ENCODE measurements around the gene DIO1.

DIO1 gene

DNA sequence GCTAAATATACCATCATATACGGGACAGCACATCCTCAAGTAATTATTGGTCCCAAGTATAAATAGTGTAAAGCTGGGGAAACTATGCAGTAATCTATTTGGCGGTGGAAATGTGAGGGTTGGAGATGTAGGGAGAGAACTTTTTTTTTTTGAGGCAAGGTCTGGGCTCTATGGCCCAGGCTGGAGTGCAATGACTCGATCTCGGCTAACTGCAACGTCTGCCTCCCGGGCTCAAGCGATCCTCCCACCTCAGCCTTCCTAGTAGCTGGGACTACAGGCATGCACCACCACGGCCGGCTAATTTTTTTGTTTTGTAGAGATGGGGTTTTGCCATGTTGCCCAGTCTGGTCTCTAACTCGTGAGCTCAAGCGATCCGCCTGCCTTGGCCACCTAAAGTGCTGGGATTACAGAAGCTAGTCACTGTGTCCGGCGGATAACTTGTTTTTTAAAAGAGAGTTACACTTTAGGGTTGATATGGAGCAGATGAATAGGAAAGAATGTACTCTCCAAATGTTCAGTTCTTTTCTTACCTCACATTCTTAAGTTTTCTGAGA is 49.6 kb downstream of the DIO1 start:
- Mint-ChIP-seq H3K4me1 (ENCODE audit: low read depth) (peaks cover 45% of the 10 kb centered on the region), H3K27me3 (ENCODE audit: low read depth) (no peaks in the 10 kb centered on the region), H3K9me3 (no peaks in the 10 kb centered on the region), H3K4me3 (peak overlapping the region; percentile 80), H3K27ac (peak overlapping the region; percentile 73), H3K36me3 (ENCODE audit: low read depth) (peaks cover 34% of the 10 kb centered on the region)

DNA sequence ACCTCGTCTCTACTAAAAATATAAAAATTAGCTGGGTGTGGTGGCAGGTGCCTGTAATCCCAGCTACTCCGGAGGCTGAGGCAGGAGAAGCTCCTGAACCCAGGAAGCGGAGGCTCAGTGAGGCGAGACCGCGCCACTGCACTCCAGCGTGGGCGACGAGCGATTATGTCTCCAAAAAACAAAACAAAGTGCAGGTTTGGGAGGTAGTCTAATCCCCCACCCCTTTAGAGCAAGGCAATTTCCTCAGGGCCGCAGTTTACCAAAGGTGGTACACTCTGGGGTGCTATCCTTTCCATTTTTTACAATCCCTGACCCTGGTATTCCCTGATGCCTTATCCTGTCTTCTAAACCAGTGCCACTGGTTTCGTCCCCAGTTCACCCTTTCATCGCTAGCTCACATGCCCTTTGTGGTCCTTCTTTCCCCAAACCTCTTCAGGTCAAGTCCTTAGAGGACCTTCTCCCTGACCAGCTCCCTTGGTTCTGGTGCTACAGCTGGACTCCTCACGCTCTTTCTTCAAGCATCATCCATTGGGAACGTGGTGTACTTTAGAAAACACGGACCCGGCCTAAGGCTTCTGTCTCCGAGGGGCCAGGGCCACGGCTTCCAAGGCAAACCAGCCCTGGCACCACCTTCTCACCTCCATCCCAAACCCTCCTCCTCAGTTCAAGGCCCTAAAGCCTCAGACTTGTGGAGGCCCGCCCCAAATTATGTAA is 50.6 kb downstream of the DIO1 start:
- peaks cover 48% of the 10 kb centered on the region for H3K4me1 Mint-ChIP-seq (ENCODE audit: low read depth)
- peak overlapping the region; percentile 91 for H3K27ac Mint-ChIP-seq
- H3K4me3 Mint-ChIP-seq: peak overlapping the region; percentile 91
- peaks cover 27% of the 10 kb centered on the region for H3K36me3 Mint-ChIP-seq (ENCODE audit: low read depth)
- no peaks in the 10 kb centered on the region for H3K27me3 Mint-ChIP-seq (ENCODE audit: low read depth)
- H3K9me3 Mint-ChIP-seq: no peaks in the 10 kb centered on the region

DNA sequence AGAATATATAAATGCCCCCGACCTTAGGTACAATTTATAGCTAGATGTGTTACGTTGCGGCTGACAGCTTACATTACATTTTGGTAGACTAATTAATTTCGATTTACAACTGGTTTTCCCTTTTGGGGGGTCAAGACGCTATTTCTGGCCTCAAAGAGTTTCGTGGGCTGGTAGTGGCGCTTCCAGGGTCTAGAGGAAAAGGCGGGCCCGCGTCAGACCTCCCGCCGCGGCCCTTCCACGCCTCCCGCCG is 51.1 kb downstream of the DIO1 start:
- H3K27ac Mint-ChIP-seq: peak overlapping the region; percentile 91
- H3K27me3 Mint-ChIP-seq (ENCODE audit: low read depth): no peaks in the 10 kb centered on the region
- H3K36me3 Mint-ChIP-seq (ENCODE audit: low read depth): peaks cover 23% of the 10 kb centered on the region
- H3K4me3 Mint-ChIP-seq: peak overlapping the region; percentile 91
- peaks cover 47% of the 10 kb centered on the region for H3K4me1 Mint-ChIP-seq (ENCODE audit: low read depth)
- no peaks in the 10 kb centered on the region for H3K9me3 Mint-ChIP-seq

DNA sequence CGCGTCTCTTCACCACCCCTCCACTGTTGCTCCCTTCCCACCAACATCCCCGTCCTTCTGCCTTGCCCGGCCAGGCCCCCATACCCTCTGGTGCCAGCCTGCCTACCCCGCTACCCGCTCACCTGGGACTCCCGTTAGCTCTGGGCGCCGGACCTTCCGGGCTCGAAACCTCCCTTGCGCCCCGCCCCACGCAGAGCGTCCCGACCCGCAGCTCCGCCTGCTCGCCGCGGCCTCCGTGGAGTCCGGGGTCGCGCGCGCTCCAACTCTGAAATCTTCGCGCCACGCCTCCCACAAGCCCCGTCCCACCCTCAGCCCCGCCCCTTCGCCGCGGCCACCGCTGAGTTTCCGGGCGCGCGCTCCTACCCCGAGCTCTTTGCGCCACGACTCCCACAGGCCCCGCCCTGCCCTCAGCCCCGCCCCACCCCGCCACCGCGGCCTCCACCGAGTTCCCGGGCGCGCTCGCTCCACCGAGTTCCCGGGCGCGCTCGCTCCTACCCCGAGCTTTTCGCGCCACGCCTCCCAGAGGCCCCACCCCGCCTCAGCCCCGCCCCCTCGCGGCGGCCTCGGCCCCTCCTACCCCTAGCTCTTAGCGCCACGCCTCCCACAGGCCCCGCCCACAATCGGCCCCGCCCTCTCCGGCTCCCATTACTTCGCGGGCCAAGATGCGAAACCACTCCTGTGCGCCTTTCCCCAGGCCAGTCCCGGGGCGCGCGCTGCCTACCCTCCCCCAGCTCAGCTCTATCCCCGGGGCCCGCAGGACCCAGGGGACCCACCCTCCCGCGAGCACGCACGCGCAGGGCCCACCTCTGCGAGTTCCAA is 51.7 kb downstream of the DIO1 start, which contains the start of gene IFT25:
TSS of gene IFT25 (minus strand) at position 267 of the 819 bp plus-strand sequence. CDS start 5,617 bp downstream, outside the sequence.
- no peaks in the 10 kb centered on the region for H3K27me3 Mint-ChIP-seq (ENCODE audit: low read depth)

DNA sequence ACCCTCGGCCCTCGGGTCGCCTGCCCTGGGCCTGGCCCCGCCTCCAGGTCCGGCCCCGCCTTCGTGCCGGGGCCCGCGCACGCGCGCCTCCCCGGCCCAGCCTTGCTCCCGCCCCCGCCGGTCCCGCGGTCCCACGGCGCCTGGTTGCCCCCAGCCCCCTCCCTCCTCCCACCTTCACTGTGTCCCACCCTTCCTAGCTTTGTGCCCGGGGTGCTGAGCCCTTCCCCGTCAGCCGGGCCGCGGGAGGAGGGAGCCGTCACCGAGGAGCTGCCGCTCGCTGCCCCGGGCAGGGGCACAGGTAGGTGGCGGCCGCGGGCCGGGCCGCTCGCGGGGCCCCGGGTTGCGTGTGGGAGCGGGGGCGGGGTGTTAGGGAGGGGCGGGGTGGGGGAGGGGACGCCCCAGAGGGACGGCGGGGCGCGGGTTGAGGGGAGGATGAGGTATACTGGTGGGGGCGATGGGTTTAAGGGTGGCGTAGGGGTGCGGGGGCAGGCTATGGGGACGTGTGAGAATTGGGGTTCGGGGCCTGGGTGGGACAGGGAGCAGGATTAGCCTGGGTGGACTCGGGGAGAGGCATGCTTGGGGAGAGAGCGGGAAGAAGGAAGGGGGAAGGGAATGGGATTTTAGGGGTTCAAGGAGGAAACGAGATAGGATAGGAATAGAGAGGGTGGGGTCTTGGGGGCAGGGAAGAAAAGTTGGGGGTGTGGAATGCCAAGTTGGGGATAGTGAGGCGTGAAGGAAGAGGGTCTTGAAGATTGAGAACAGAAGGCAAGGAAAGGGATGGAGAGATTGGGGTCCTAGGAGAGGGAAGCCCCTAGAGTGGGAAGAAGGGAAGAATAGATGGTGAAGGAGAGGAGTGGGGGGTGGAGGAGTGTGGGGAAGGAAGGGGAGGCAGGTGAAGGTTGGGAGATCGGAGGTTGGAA is 52.5 kb downstream of the DIO1 start, which contains the start of gene LRRC42:
TSS of gene LRRC42 (plus strand) at position 99 of the 920 bp plus-strand sequence. CDS start 5,650 bp downstream, outside the sequence.
- Mint-ChIP-seq H3K4me3 (peak within 1 kb of the TSS; percentile 91), H3K9me3 (no peaks in the 10 kb centered on the region), H3K4me1 (ENCODE audit: low read depth) (peaks cover 46% of the 10 kb centered on the region), H3K27me3 (ENCODE audit: low read depth) (no peaks in the 10 kb centered on the region), H3K36me3 (ENCODE audit: low read depth) (peaks cover 21% of the 10 kb centered on the region), H3K27ac (peak within 1 kb of the TSS; percentile 91)

More for the DNA sequence above, 51.7 kb downstream of the DIO1 start, which contains the start of gene IFT25:
- no peaks in the 10 kb centered on the region for H3K9me3 Mint-ChIP-seq
- H3K36me3 Mint-ChIP-seq (ENCODE audit: low read depth): peaks cover 21% of the 10 kb centered on the region
- peak within 1 kb of the TSS; percentile 91 for H3K27ac Mint-ChIP-seq
- peak within 1 kb of the TSS; percentile 91 for H3K4me3 Mint-ChIP-seq
- H3K4me1 Mint-ChIP-seq (ENCODE audit: low read depth): peaks cover 46% of the 10 kb centered on the region

DNA sequence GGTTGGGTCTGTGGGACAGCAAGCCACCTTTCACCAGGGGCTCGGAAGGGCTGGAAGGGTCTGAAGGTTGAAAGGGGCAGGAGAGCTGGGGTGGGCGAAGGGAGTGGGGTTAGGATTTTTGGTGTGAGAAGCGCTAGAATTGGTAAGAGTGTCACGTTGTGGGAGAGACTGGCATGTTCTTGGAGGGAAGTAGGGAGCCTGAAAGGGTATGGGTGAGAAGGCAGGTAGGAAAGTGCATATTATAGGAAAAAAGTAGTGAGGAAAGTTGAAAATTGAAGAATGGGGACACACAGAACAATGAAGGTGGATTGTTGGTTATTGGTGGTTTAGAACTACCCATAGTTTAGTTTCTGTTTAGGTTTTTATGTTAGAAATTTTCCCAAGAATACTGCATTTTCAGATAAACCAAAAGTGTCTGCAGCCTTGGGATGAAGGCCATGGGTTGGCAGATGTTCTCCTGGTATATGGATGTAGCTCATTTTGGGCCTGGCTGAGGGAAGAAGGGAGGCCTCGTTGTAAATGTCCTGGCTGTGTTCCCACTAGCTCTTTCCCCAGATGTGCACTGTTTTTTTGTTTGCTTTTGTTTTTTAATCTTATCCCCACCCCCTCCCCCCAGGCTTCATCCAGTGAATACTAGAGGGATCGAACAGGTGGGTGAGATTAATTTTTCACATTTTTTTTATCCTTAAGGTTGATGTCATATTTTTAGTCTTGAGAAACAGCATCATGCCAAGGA is 53.4 kb downstream of the DIO1 start:
- H3K36me3 Mint-ChIP-seq (ENCODE audit: low read depth): peaks cover 22% of the 10 kb centered on the region
- H3K4me1 Mint-ChIP-seq (ENCODE audit: low read depth): peaks cover 46% of the 10 kb centered on the region
- peak overlapping the region; percentile 84 for H3K27ac Mint-ChIP-seq
- peak overlapping the region; percentile 91 for H3K4me3 Mint-ChIP-seq
- H3K27me3 Mint-ChIP-seq (ENCODE audit: low read depth): no peaks in the 10 kb centered on the region
- no peaks in the 10 kb centered on the region for H3K9me3 Mint-ChIP-seq

DNA sequence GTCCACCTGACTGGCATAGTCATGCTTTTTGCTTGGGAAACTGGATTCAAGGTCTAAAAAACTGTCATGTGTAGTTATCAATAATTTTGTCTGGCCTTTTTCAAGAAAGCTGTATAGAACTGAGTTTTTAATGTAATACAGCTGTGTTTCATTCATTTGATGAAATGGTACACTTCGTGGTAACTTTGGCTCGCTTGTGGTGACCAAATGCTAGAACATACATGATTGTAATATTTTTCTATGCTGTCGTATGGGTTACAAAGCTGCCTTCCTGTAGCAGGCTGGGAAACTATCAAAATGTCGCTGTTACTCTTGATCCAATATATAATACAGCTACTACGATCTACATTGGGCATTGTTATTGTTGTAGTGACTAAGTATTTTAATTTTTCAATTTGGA is 54.3 kb downstream of the DIO1 start:
- no peak overlapping the region for H3K27ac Mint-ChIP-seq
- no peaks in the 10 kb centered on the region for H3K27me3 Mint-ChIP-seq (ENCODE audit: low read depth)
- peaks cover 37% of the 10 kb centered on the region for H3K4me1 Mint-ChIP-seq (ENCODE audit: low read depth)
- H3K9me3 Mint-ChIP-seq: no peaks in the 10 kb centered on the region
- H3K36me3 Mint-ChIP-seq (ENCODE audit: low read depth): peaks cover 22% of the 10 kb centered on the region
- peak overlapping the region; percentile 14 for H3K4me3 Mint-ChIP-seq

DNA sequence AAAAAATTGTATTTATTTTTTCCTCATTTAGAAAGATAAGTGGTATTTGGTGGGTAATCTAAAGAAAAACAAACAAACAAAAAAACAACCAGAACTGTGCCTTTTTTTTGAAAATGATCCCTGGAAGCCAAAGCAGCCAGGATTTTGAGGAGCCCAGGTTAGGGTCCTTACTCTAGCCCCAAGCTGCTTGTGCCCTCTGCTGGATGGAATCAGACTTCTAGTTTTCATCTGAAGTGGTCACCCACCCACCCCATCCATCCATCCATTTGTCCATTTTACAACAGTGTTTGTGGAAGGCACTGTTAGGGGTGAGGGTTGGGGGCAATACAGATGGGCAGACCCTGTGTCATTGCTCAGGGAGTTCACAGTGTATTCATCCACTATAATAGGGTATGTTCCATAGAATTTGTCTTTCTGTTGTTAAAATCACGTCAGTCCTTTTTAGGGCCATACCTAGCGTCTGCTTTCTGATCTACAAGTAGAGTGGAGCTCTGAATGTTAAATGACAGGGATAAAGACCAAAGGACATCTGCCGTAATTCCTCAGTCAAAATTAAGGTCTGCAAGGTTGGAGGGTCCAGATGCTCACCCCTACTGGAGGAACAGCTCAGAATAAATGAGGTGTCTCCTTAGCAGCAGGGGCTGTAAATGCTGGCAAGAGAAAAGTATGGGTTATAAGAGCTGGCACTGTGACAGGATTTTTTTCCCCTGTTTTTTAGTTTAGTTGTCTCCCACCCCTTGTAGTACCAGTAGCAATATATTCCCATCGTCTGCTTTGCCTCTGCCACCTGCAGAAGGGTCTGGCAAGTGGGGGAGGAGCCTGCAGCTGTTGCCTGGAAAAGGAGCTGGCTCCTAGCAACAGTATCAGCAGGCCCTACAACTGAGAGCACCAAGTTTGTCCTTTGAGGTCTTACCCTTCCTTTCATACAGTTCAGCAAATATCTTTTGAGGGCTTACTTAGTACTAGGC is 55.3 kb downstream of the DIO1 start:
- Mint-ChIP-seq H3K27ac (no peak overlapping the region), H3K27me3 (ENCODE audit: low read depth) (no peaks in the 10 kb centered on the region), H3K9me3 (no peaks in the 10 kb centered on the region), H3K36me3 (ENCODE audit: low read depth) (peaks cover 16% of the 10 kb centered on the region), H3K4me1 (ENCODE audit: low read depth) (peaks cover 29% of the 10 kb centered on the region), H3K4me3 (no peak overlapping the region)

DNA sequence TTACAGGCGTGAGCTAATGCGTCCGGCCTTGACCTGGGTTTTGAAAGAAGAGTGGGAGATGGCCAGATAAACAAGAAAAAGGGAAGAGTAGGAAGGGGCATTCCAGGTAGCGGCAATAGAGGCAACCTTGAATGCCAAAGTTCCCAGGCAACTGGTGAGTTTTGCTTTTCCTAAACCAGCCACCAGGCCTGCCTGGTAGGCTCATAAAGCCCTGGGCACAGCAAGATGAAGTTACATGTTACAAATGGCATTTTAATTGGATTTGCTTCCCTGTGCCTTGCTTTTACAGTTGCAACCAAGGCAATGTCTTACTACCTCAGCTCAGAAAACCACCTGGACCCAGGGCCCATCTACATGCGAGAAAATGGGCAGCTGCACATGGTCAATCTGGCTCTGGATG is 57.7 kb downstream of the DIO1 start:
- peaks cover 26% of the 10 kb centered on the region for H3K4me1 Mint-ChIP-seq (ENCODE audit: low read depth)
- no peak overlapping the region for H3K27ac Mint-ChIP-seq
- peaks cover 14% of the 10 kb centered on the region for H3K36me3 Mint-ChIP-seq (ENCODE audit: low read depth)
- H3K27me3 Mint-ChIP-seq (ENCODE audit: low read depth): no peaks in the 10 kb centered on the region
- no peak overlapping the region for H3K4me3 Mint-ChIP-seq
- H3K9me3 Mint-ChIP-seq: no peaks in the 10 kb centered on the region

DNA sequence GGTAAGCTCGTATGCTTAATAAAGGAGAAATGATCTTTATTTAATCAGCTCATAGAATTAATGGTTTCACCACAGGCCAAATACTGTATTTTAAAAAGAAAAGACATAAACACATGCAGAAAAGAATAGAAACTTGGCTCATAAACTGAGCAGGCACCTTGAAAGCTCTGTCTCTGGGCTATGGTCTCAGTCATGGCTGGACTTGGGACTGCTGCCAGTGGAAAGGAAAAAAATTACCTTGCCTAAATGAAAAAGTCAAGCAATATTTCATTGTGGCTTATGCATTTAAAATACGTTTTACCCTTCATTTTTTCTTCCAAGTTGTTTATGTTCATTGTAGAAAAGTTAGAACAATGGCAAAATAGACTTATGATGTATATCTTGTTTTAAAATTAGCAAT is 60.1 kb downstream of the DIO1 start:
- no peak overlapping the region for H3K4me3 Mint-ChIP-seq
- H3K4me1 Mint-ChIP-seq (ENCODE audit: low read depth): peaks cover 15% of the 10 kb centered on the region
- H3K9me3 Mint-ChIP-seq: no peaks in the 10 kb centered on the region
- peaks cover 8% of the 10 kb centered on the region for H3K36me3 Mint-ChIP-seq (ENCODE audit: low read depth)
- H3K27ac Mint-ChIP-seq: no peak overlapping the region
- H3K27me3 Mint-ChIP-seq (ENCODE audit: low read depth): no peaks in the 10 kb centered on the region

DNA sequence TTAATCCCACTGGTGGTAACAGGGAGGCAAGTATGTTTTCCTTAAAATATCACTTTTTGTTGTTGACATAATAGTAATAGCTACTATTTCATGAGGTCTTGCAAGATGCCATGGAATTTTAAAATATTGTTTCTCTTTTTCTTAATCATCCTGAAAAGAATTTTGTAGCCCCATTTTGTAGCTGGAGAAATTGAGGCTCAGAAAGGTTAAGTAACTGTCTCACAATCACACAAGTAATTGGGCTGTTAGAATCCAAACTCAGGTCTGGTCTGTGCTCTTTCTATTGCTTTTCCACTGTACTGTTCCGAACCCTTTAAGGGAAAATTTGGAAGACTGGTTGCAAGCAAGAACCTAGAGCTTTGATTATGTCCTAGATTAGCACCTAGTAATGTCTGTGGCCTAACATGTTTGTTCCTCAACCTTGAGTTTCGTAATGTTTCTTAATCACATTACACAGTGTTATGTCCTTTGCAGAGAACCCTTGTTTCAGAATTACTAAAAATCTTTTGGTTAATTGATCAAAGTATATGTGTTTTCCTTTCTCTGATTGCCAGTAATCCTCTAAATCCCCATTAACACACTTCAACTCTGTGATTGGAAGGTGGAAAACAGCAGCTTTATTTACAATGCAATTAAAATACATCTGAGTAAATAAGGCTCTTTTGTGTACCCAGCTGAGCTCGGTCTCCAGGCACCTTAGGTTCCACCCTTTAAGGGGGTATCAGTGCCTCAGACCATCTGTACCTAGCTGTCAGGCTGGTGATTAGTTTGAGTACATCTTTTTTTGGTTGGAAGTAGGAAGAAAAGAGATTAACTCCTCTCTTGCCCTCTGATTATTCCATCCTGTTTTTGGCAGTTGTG is 62.6 kb downstream of the DIO1 start:
- Mint-ChIP-seq H3K4me1 (ENCODE audit: low read depth) (peaks cover 13% of the 10 kb centered on the region), H3K9me3 (no peaks in the 10 kb centered on the region), H3K27ac (no peak overlapping the region), H3K27me3 (ENCODE audit: low read depth) (no peaks in the 10 kb centered on the region), H3K4me3 (no peak overlapping the region), H3K36me3 (ENCODE audit: low read depth) (peaks cover 8% of the 10 kb centered on the region)

DNA sequence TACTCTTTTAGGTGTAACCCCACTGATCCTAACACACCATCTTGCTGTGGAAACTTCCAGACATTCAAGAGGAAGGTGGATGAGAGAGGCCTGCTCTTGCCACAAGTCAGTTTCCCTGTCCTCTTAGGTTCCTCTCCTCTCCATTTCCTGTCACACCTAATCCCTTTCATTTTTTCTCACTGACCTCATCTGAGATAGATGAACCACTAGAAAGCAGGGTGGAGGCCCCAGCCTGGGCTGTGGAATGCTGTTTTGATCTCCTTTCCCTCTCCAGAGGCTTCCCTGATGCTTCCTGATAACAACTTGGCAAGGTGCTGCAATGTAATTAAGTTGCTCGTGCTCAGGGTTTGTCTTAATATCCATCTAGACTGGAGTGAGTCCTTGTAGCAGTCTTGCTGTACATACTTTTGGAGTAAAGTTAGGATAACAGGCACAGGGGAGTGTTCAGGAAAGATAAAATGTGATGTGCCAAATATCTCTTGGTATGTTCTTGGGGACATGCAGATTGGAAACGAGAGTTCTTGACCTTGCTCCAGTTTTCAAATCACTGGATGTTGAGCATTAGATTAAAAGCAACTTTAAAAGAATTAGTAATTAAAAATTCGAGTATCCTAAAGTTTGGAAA is 63.3 kb downstream of the DIO1 start:
- Mint-ChIP-seq H3K4me1 (ENCODE audit: low read depth) (peaks cover 13% of the 10 kb centered on the region), H3K27ac (peak overlapping the region; percentile 38), H3K36me3 (ENCODE audit: low read depth) (peaks cover 8% of the 10 kb centered on the region), H3K4me3 (no peak overlapping the region), H3K9me3 (no peaks in the 10 kb centered on the region), H3K27me3 (ENCODE audit: low read depth) (no peaks in the 10 kb centered on the region)
